Tibial artery (tissue), 4 donors: ENCODE data around the gene SLC27A1.

Experiments used
- DNase-seq, 2 donors: peaks; one replicate each; pipeline ENCODE4 v3.0.0-alpha.2; 2019
- H3K27ac ChIP-seq, 2 donors: fragments of 200-600 bp; sonication (generic) in 1 of 2; 1 replicate in 1 of 2; 2 replicates in 1 of 2; pipeline ENCODE4 v1.5.1; 2018 to 2019; ENCODE audit warnings: mild to moderate bottlenecking in 1 of 2
- H3K27me3 ChIP-seq, 2 donors: fragments of 200-600 bp; sonication (generic) in 1 of 2; one replicate each; pipeline versions ENCODE4 v1.5.1 to v1.6.0; 2016 to 2019
- H3K36me3 ChIP-seq, 3 donors: fragments of 200-600 bp; sonication (generic) in 2 of 3; one replicate each; pipeline ENCODE4 v1.5.1; 2016 to 2019; ENCODE audit warnings: mild to moderate bottlenecking in 2 of 3
- H3K4me1 ChIP-seq, 4 donors: fragments of 200-600 bp; sonication (generic) in 2 of 4; 1 replicate in 3 of 4; 2 replicates in 1 of 4; pipeline ENCODE4 v1.5.1; 2016 to 2019
- H3K4me3 ChIP-seq, 2 donors: fragments of 200-600 bp; sonication (generic) in 1 of 2; 1 replicate in 1 of 2; 2 replicates in 1 of 2; pipeline ENCODE4 v1.5.1; 2018 to 2019; ENCODE audit warnings: mild to moderate bottlenecking in 2 of 2
- H3K9me3 ChIP-seq, 3 donors: fragments of 200-600 bp; sonication (generic) in 1 of 3; one replicate each; pipeline ENCODE4 v1.5.1; 2016 to 2019
- intact Hi-C: fragments of 100-400 bp; cut with DNase I; formaldehyde crosslinking; loops from one replicate; pipeline ENCODE4 v1.15.0; 2023; ENCODE audit warnings: low total_unique reads
- TF ChIP-seq, protein P1 (sequence below), 2 experiments: fragments of 200-600 bp in 1 of 2; fragments of 450-650 bp in 1 of 2; IDR thresholded peaks; one replicate each; pipeline ENCODE4 v1.5.1; 2017 to 2019; ENCODE audit warnings: antibody characterized with exemption in 2 of 2, mild to moderate bottlenecking in 1 of 2, moderate library complexity in 1 of 2

SLC27A1 gene

DNA sequence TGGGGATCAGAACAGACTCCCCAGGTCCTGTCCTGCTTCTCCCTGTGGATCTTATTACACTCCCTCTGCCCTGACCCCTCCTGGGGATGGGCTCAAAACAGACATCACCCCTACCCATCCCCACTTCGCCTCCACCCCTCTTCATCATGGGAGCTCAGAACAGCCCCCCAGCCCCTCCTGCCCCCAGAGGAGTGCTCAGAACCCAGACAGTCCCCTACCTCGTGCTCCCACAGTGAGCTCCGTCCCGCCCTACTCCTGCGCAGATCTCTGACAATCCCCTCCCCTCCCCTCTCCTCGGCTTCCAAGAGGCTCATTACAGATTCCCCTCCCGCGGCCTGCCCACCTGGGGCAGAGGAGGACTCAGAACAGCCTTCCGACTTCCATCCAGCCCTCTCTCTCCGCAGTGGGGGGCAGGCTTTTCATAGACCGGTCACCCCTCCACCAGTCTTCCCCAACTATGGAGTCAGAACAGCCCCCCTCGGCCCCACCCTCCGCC lies 15.7 kb upstream of the SLC27A1 start:
- Histone ChIP-seq H3K27me3 (peaks cover 0 to 79% of the 10 kb centered on the region in 2 donors), H3K4me1 (peaks cover 0 to 19% (median 7%) of the 10 kb centered on the region in 4 donors), H3K36me3 (no peaks in the 10 kb centered on the region), H3K4me3 (no peak overlapping the region), H3K27ac (no peak overlapping the region), H3K9me3 (no peaks in the 10 kb centered on the region)
- TF ChIP-seq, protein P1, sequence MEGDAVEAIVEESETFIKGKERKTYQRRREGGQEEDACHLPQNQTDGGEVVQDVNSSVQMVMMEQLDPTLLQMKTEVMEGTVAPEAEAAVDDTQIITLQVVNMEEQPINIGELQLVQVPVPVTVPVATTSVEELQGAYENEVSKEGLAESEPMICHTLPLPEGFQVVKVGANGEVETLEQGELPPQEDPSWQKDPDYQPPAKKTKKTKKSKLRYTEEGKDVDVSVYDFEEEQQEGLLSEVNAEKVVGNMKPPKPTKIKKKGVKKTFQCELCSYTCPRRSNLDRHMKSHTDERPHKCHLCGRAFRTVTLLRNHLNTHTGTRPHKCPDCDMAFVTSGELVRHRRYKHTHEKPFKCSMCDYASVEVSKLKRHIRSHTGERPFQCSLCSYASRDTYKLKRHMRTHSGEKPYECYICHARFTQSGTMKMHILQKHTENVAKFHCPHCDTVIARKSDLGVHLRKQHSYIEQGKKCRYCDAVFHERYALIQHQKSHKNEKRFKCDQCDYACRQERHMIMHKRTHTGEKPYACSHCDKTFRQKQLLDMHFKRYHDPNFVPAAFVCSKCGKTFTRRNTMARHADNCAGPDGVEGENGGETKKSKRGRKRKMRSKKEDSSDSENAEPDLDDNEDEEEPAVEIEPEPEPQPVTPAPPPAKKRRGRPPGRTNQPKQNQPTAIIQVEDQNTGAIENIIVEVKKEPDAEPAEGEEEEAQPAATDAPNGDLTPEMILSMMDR (IDR thresholded peaks at IDR 0.05), result no peak
- intact Hi-C loops, result loop anchor here (10.0 kb wide), 1 partner anchor 120 kb away; no protein-coding TSS in a partner anchor
- no peak for DNase-seq

DNA sequence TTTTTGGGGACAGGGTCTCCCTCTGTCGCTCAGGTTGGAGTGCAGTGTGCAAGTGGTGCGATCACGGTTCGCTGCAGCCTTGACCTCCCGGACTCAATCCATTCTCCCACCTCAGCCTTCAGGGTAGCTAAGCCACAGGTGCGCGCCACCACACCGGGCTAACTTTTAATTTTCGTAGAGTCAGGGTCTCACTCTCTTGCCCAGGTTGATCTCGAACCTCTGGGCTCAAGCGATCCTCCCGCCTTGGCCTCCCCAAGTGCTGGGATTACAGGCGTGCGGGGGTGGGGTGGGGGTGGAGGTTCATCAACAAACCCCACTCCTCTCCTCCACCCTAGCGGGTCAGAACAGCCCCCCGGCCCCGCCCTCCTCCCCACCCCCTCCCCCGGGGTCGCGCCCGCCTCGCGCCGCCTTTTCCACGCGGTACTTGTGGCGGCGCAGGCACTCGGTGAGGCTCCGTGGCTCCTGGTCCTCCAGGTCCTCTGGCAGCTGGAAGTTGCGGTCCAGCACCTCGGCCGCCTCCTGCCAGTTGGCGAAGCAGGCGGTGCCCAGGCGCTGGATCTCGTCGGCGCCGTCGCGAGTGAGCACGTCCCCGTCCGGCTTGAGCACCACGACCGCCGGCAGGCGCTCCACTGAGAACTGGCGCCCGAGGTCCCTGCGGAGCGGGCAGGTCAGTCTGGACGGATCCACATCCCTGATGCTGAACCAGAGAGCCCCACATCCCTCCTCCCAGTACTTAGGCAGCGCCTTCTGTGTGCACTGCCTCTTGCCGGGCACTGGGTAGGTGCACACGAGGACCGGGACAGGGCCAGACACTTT lies 14.8 kb upstream of the SLC27A1 start:
- Histone ChIP-seq H3K27ac (no peak overlapping the region), H3K9me3 (no peaks in the 10 kb centered on the region), H3K4me1 (peaks cover 0 to 19% (median 7%) of the 10 kb centered on the region in 4 donors), H3K27me3 (peaks cover 0 to 79% of the 10 kb centered on the region in 2 donors), H3K36me3 (no peaks in the 10 kb centered on the region), H3K4me3 (no peak overlapping the region)
- TF ChIP-seq, protein P1 (IDR thresholded peaks at IDR 0.05), result no peak
- no peak for DNase-seq
- intact Hi-C loops, result loop anchor here (10.0 kb wide), 1 partner anchor 119 kb away; no protein-coding TSS in a partner anchor

DNA sequence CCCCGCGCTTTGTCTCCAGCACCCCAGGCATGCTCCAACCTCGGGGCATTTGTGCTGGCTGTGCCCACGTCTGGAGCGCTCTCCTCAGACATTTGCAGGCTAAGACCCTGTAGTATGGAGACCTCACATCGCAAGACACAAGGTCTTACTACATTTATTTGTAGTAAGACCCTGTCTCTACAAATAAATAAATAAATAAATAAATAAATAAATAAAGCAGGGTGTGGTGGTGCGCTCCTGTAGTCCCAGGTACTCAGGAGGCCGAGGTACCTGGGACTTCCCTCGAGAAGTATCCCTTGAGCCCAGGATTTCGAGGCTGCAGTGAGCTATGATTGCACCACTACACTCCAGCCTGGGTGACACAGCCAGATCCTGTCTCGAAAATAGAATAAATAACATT lies 14.2 kb upstream of the SLC27A1 start:
- TF ChIP-seq, protein P1 (IDR thresholded peaks at IDR 0.05), result no peak
- Histone ChIP-seq H3K36me3 (no peaks in the 10 kb centered on the region), H3K4me3 (no peak overlapping the region), H3K9me3 (no peaks in the 10 kb centered on the region), H3K27ac (no peak overlapping the region), H3K4me1 (peaks cover 0 to 19% (median 7%) of the 10 kb centered on the region in 4 donors), H3K27me3 (peaks cover 0 to 83% of the 10 kb centered on the region in 2 donors)
- intact Hi-C loops, result loop anchor here (10.0 kb wide), 1 partner anchor 119 kb away; no protein-coding TSS in a partner anchor
- no peak for DNase-seq

DNA sequence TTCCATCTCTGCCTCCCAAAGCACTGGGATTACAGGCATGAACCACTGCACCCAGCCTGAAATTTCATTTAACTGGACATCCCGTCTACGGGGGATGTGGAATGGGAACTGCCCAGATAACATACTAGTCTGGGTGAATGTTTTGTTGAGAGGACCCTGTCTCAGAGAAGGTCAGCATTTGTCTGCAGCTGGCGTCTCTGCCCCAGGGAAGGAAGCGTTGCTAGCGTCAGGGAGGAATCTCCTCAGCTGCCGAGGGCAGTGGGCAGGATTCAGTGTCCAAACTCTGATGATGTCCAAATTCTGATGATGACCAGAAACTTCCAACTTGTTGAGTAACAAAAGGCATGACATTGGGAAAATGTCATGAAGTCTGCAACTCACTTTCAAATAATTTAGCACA lies 12.7 kb upstream of the SLC27A1 start:
- DNase-seq, result no peak
- intact Hi-C loops, result loop anchor here (10.0 kb wide), 1 partner anchor 117 kb away; no protein-coding TSS in a partner anchor
- TF ChIP-seq, protein P1 (IDR thresholded peaks at IDR 0.05), result no peak
- H3K9me3 ChIP-seq, result no peaks in the 10 kb centered on the region
- H3K27ac ChIP-seq, result no peak overlapping the region
- peaks cover 0 to 79% of the 10 kb centered on the region in 2 donors for H3K27me3 ChIP-seq
- H3K4me1 ChIP-seq, result peaks cover 0 to 19% (median 7%) of the 10 kb centered on the region in 4 donors
- no peaks in the 10 kb centered on the region for H3K36me3 ChIP-seq
- H3K4me3 ChIP-seq, result no peak overlapping the region

DNA sequence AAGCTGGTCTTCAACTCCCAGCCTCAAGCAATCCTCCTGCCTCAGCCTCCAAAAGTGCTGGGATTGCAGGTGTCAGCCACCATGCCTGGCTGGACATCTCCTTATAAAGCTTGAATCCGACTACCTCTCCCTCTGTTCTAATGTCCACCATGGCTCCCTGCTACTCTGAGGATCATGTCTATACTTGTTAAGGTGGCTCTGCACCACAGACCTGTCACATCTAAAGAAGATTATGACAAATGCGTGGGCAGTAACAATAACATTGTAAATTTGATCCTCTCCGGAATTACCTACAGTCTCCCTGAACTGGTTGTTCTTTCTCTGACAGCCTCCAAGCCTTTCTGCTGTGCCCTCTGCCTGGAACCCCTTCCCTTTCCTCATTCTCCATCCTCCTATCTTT lies 11.4 kb upstream of the SLC27A1 start:
- H3K27ac ChIP-seq, result no peak overlapping the region
- H3K9me3 ChIP-seq, result no peaks in the 10 kb centered on the region
- peaks cover 0 to 75% of the 10 kb centered on the region in 2 donors for H3K27me3 ChIP-seq
- peaks cover 0 to 14% (median 7%) of the 10 kb centered on the region in 4 donors for H3K4me1 ChIP-seq
- H3K36me3 ChIP-seq, result no peaks in the 10 kb centered on the region
- no peak overlapping the region for H3K4me3 ChIP-seq
- DNase-seq, result no peak
- intact Hi-C loops, result loop anchor here (10.0 kb wide), 1 partner anchor 116 kb away; no protein-coding TSS in a partner anchor
- TF ChIP-seq, protein P1 (IDR thresholded peaks at IDR 0.05), result no peak
